Measurements from ENCODE around the gene POLA2. TPM values are rescaled to one million over a fixed set of nuclear protein-coding genes. Genes with fewer than 3 reads are reported as not detected.
A peak's percentile ranks its signal among the peaks of the same experiment; 100 is the strongest.

POLA2 gene
- polyA plus RNA-seq, 3 donors = 27.6 to 35.0 (median 30.3) TPM

DNA sequence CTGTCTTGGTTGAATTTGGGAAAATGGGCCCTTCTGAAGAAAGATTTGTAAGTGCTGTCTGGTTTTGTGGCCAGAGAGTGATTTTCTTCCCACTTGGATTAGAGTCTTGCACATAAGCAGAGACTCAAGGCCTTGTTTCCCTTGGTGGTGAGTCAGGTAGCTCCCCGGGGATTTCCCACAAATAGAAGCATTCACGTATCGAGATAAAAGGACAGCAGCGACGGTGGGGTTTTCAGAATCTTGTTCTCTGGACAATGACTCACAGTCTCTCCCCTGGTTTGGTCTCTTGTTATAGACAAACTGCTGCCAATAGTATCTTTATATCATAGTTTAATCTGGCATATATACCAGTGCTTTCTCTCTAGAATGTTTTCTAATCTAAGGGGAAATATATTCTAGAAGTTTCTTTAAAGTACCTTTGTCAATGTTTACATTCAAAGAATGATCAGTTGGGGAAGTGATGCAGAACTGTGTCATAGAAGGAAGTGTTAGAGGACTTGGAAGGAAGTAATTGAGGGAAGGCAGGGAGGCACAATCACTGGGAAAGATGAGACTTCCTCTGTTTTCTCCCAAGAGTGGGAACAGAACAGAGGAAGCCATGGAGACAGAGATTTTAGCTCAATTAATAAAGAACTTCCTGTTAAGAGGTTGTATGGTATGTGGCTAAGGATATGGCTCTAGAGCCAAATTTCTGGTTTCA, 18.1 kb downstream of the POLA2 start:
- DNase-seq = no peak

GRCh38 chr11:65280646-65281045, 18.9 kb downstream of the POLA2 start:
- no peak for DNase-seq

DNA sequence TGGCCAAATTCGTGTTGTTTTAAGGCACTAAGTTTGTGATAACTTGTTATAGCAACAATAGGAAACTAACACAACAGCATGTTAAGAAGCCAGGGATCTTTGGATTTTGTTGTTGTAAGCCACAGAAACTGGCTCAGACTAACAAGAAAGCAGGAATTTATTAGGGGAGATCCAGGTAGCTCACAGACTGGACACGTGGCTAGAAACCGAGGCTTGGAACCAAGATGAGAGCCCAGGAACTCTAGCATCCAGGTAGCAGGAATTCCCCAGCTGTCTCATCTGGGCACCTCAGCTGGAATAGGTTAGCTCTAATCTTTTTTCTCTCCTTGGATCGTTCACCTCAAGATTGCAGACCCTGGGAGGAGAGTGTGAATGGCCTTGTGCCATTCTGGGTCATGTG, 24.9 kb downstream of the POLA2 start:
- DNase-seq = no peak

DNA sequence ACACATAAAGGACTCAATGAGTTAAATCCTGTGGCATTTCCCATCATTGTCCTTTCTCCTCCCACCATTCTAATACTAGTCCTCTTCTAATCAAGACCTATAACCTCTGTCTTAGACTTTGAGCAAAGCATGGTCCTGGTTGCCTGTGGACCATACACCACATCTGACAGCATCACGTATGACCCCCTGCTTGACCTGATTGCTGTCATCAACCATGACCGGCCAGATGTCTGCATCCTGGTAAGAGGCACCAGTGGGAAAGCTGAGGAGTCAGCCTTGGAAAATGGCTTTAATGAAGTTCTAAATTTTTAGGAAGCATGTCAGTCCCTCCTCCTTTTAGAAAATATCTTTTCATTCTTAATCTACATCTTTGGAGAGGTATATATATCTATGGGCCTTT, 25.8 kb downstream of the POLA2 start:
- DNase-seq = no peak

- DNase-seq = no peak
Measured at GRCh38 chr11:65288706-65289536, 27.2 kb downstream of the POLA2 start.

- DNase-seq = peak; percentile 50
Measured at GRCh38 chr11:65290448-65291165, 28.8 kb downstream of the POLA2 start.

DNA sequence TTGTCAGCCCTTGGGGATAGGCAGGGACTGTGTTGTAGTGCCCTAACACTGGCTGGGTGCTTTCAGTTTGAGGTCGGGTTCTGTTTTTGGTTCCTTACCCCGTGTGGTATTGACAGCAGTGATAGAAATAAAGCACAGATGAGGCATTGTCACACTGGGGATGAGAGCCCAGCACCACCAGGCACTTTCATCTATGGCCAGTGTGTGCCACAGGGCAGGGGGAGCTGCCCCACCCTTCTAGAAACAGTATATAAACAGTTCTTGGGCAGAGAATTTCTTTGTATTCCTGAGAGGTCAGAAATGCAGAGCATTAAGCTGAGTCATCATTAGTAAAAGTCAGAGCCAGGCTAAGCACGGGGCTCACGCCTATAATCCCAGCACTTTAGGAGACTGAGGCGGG, 29.9 kb downstream of the POLA2 start:
- no peak for DNase-seq

DNA sequence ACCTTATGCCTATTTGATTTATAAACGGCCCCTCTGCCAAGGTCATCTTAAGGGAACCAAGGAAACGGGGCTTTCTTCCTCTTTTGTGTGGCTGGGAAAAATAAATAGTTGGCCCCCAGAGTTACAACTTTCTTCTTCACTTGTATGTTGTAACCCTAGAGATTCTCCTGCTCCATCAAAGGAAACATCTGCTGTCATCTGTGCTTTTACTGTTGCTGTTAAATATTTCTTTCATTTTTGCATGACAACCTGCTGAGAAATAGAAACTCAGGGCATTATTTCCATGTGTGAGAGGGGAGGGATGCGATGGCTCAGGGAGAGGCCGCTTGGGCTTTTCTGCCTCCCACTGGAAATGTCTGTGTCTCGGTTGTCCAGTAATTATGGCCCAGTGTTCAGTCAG, 31.1 kb downstream of the POLA2 start:
- no peak for DNase-seq

DNA sequence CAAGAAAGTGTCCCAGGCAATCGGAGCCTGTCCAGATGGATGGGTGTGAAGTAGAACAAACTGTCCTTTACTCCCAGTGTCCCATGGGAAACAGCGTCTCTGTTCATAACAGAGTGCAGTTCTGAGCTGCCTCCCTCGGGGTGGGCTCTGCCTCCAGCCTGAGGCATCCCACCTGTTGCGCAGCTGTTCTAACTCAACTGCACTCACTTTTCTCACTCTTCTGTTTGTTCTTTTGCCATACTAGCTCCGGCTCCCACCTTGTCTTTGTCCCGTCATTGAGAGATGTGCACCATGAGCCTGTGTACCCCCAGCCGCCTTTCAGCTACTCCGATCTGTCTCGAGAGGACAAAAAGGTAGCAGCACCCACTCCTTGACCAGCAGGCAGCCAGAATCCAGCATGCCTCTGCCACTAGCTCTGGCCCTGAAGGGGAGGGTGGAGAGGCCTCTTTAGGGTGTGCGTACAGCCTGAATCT, 32.2 kb downstream of the POLA2 start:
- peak; percentile 78 for DNase-seq

- no peak for DNase-seq
Measured at GRCh38 chr11:65295001-65295400, 33.2 kb downstream of the POLA2 start.

GRCh38 chr11:65295571-65296341, 34.0 kb downstream of the POLA2 start:
- DNase-seq = no peak

- DNase-seq = no peak
Measured at GRCh38 chr11:65297026-65297672, 35.4 kb downstream of the POLA2 start.

- peak; percentile 74 for DNase-seq
Measured at GRCh38 chr11:65298131-65298535, 36.4 kb downstream of the POLA2 start.

- peak; percentile 86 for DNase-seq
Measured at GRCh38 chr11:65298655-65299179, 37.0 kb downstream of the POLA2 start.

DNA sequence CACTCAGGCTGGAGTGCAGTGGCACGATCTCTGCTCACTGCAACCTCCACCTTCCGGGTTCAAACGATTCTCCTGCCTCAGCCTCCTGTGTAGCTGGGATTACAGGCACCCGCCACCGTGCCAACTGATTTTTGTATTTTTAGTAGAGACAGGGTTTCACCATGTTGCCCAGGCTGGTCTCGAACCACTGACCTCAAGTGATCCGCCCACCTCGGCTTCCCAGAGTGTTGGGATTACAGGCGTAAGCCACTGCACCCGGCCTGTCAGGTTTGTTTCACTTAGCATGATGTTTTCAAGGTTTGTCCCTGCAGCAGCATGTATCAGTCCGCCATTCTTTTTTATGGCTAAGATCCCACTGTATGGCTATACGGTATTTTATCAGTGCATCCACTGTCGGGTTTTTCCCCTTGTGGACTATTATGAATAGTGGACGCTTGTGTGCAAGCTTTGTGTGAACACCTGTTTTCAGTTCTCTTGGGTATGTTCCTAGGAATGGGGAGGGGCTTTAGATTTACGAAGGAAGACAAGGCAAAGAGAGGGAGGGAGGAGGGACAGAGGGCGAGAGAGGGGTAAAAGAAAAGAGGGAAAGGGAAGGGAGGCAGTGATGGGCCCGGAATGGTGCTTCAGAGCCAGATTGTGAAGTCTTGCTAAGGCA, 39.0 kb downstream of the POLA2 start:
- DNase-seq = no peak

- DNase-seq = peak; percentile 65
Measured at GRCh38 chr11:65301491-65302329, 39.9 kb downstream of the POLA2 start.

DNA sequence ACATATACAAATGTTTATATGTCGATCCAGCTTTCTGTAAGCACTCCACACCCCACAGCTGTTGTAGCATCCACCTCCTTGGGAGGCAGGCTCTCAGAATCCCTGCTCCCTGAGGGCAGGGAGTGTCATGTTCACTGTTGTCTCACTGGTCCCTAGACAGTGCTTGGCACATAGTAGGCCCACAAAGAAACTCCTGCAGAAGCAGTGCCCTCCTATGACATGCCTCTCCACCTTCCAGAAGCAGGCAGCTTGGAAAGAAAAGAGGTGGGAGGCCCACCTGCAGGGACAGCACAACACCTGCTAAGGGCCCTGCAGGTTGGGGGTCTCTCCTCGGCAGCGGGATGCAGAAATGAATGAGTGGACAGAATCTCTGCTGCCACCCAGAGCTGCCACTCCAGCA, 41.8 kb downstream of the POLA2 start:
- DNase-seq = no peak

DNA sequence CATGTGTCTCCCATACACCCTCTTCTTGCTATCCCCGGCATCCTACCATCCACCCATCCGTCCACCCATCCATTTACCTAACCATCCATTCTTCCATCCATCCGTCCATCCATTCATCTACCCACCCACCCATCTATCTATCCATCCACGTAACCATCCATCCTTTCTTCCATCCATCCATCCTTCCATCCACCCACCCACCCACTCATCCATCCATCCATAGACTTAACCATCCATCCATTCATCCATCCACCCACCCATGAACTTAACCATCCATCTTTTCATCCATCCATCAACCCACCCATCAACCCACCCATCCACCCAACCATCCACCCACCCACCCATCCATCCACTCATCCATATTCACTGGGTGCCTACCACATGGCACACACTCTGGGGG, 42.3 kb downstream of the POLA2 start:
- no peak for DNase-seq

- DNase-seq = no peak
Measured at GRCh38 chr11:65304613-65305012, 42.9 kb downstream of the POLA2 start.

Measured in renal pelvis (tissue), 4 donors.